K562 (cell line): Measurements from ENCODE around the gene ARHGEF6. TPM values are rescaled to one million over a fixed set of nuclear protein-coding genes. Genes with fewer than 3 reads are reported as not detected.

ENCODE experiments used
- ATAC-seq: fragments of 200-7000 bp; cut with Tn5 transposase; 3 replicates; pipeline ENCODE4 v1.9.1; 2020; ENCODE audit warnings: moderate library complexity
- BruUV-seq: library from RNA; stranded (reverse); fragments of 400-500 nt; replicated peaks from 2 replicates; lab custom pipeline; 2021; lab: Mats Ljungman, UMichigan
- CTCF ChIA-PET: fragments of 300-600 bp; formaldehyde crosslinking; extraction: SDS; loops from one replicate; lab custom pipeline; 2021; ENCODE audit warnings: low intra/inter-chr PET ratio; lab: Yijun Ruan, JAX
- POLR2A ChIA-PET: fragments of 300-600, 350-650 bp; sonication (Branson Sonifier 250); formaldehyde crosslinking; extraction: SDS; loops from one replicate; lab custom pipeline; 2021; ENCODE audit warnings: antibody characterized with exemption, inconsistent platforms; lab: Yijun Ruan, JAX
- DNase-seq, 4 experiments: peaks; one replicate each; pipeline versions ENCODE4 v3.0.0 to v3.0.0-alpha.2; 2011 to 2018; ENCODE audit warnings: low spot score in 3 of 4, mixed read lengths in 3 of 4; ENCODE audit errors: extremely low read depth in 1 of 4
- FAIRE-seq: peaks from 2 replicates; lab custom pipeline; 2011; peaks lifted over from hg19 to GRCh38; lab: Jason Lieb, UNC
- H2AFZ ChIP-seq: 2 replicates; pipeline ENCODE4 v1.6.0; 2011; ENCODE audit warnings: low read depth, low read length, control low read depth, inconsistent platforms
- H3K27ac ChIP-seq: fragments of 200-600 bp; 3 replicates; pipeline ENCODE4 v1.8.0; 2011; ENCODE audit warnings: low read depth, mild to moderate bottlenecking, control low read depth, inconsistent platforms, low read length, moderate library complexity, mixed read lengths; ENCODE audit errors: extremely low read depth
- H3K27me3 ChIP-seq, 2 experiments: fragments of 300-600 bp in 1 of 2; 2 replicates in 1 of 2; 3 replicates in 1 of 2; pipeline versions ENCODE4 v1.6.0 to v1.8.0; 2011; ENCODE audit warnings: inconsistent platforms in 2 of 2, low read length in 2 of 2, mild to moderate bottlenecking in 1 of 2, mixed read lengths in 1 of 2, moderate library complexity in 1 of 2; ENCODE audit not compliant: control insufficient read depth in 2 of 2, insufficient read depth in 2 of 2
- H3K36me3 ChIP-seq: fragments of 300-600 bp; 3 replicates; pipeline ENCODE4 v1.8.0; 2011; ENCODE audit warnings: mild to moderate bottlenecking, low read length, inconsistent platforms; ENCODE audit not compliant: control insufficient read depth, insufficient read depth
- H3K4me1 ChIP-seq, 2 experiments: fragments of 200-600 bp in 1 of 2; replicated peaks in 1 of 2; 2 replicates in 1 of 2; 3 replicates in 1 of 2; pipeline versions ENCODE4 v1.5.1 to v1.8.0; 2011; ENCODE audit warnings: inconsistent platforms in 2 of 2, low read length in 2 of 2, mild to moderate bottlenecking in 1 of 2, mixed read lengths in 1 of 2, moderate library complexity in 1 of 2; ENCODE audit not compliant: control insufficient read depth in 2 of 2, insufficient read depth in 2 of 2
- H3K4me2 ChIP-seq: 2 replicates; pipeline ENCODE4 v1.6.1; 2011; ENCODE audit warnings: low read length, control low read depth, inconsistent platforms, mixed read lengths; ENCODE audit not compliant: insufficient read depth
- H3K4me3 ChIP-seq: fragments of 200-600 bp; sonication (generic), shearing (Covaris generic); 2 replicates; pipeline ENCODE4 v1.5.1; 2016; ENCODE audit warnings: control low read depth, inconsistent platforms
- H3K79me2 ChIP-seq: fragments of 200-600 bp; 3 replicates; pipeline ENCODE4 v1.8.0; 2011; ENCODE audit warnings: low read length, inconsistent platforms; ENCODE audit not compliant: control insufficient read depth, insufficient read depth
- H3K9ac ChIP-seq, 2 experiments: 2 replicates each; pipeline versions ENCODE4 v1.6.0 to v1.6.1; 2011; ENCODE audit warnings: low read depth in 2 of 2, low read length in 2 of 2, control low read depth in 1 of 2, inconsistent platforms in 1 of 2, mild to moderate bottlenecking in 1 of 2, mixed read lengths in 1 of 2; ENCODE audit not compliant: insufficient read depth in 1 of 2
- H3K9me1 ChIP-seq: one replicate; pipeline ENCODE4 v1.6.0; 2011; ENCODE audit warnings: inconsistent platforms, mild to moderate bottlenecking, low read length, moderate library complexity; ENCODE audit not compliant: control insufficient read depth, insufficient read depth
- H3K9me3 ChIP-seq: replicated peaks from 2 replicates; pipeline ENCODE4 v1.5.1; 2011; ENCODE audit warnings: low read depth, low read length, inconsistent platforms; ENCODE audit not compliant: control insufficient read depth, insufficient read depth
- H4K20me1 ChIP-seq: replicated peaks from 2 replicates; pipeline ENCODE4 v1.6.1; 2011; ENCODE audit warnings: low read length, inconsistent platforms, mixed read lengths; ENCODE audit not compliant: control insufficient read depth, insufficient read depth
- MTA3 ChIP-seq: fragments of 450-650 bp; formaldehyde crosslinking; IDR thresholded peaks from 2 replicates; pipeline ENCODE4 v1.6.1; 2017; ENCODE audit warnings: mild to moderate bottlenecking, borderline replicate concordance
- POLR3G ChIP-seq: IDR thresholded peaks from 2 replicates; pipeline ENCODE4 v1.6.1; 2011; ENCODE audit not compliant: insufficient read length, insufficient replicate concordance; ENCODE audit errors: extremely low read depth
- RFX7 ChIP-seq: fragments of 250-450 bp; sonication (Bioruptor Pico); IDR thresholded peaks from 2 replicates; pipeline ENCODE4 v1.5.1; 2021; ENCODE audit warnings: mild to moderate bottlenecking
- ZBTB17 ChIP-seq: fragments of 450-650 bp; formaldehyde crosslinking; IDR thresholded peaks from 2 replicates; pipeline ENCODE4 v1.4.0; 2020; ENCODE audit warnings: mild to moderate bottlenecking
- ZNF449 ChIP-seq: fragments of 250-450 bp; sonication (Bioruptor Pico); IDR thresholded peaks from 2 replicates; pipeline ENCODE4 v1.8.0; 2022; ENCODE audit warnings: moderate library complexity, mild to moderate bottlenecking, inconsistent platforms
- WGBS: fragments of 100-300 bp; shearing (Covaris generic); methylation state at CpG from one replicate; pipeline ENCODE4 v1.1.6; 2016; ENCODE audit warnings: low coverage, mixed read lengths; ENCODE audit not compliant: insufficient coverage; ENCODE audit errors: missing lambda C conversion rate; 5-methylcytosine and 5-hydroxymethylcytosine counted together
- in situ Hi-C: fragments of 300-500 bp; cut with MboI; formaldehyde crosslinking; loops from 4 replicates; pipeline ENCODE4 v1.15.0; 2018; ENCODE audit warnings: inconsistent platforms, mixed read lengths
- intact Hi-C: fragments of 100-400 bp; cut with micrococcal nuclease; formaldehyde crosslinking; loops from 2 replicates; pipeline ENCODE4 v1.14.2; 2022
- polyA plus RNA-seq, 8 experiments: library from polyadenylated mRNA; depleted of rRNA in 4 of 8; stranded (reverse) in 5 of 8; unstranded in 3 of 8; fragments of >200 nt; fragmentation: Nextera tagmentation in 2 of 8; fragmentation: Illumina TruSeq in 1 of 8; extraction: Ambion mirVana in 2 of 8; extraction: Trizol in 1 of 8; gene quantifications; 2 replicates each; pipeline versions ENCODE4 v1.2.1 to v1.2.3, GENCODE V29; 2011 to 2014; ENCODE audit warnings: inconsistent platforms in 1 of 8, missing spikeins in 1 of 8
- total RNA-seq, 7 experiments: library from RNA; depleted of rRNA in 6 of 7; stranded (reverse); fragments of >200 nt in 6 of 7; fragmentation: Illumina TruSeq in 2 of 7; extraction: Trizol in 2 of 7; gene quantifications; 2 replicates each; pipeline versions ENCODE4 v1.2.1 to v1.2.3, GENCODE V29; 2011 to 2021; ENCODE audit warnings: low replicate concordance in 1 of 7
- TF ChIP-seq, protein P1 (sequence below), 3 experiments: fragments of 200-800 bp in 1 of 3; fragments of 250-450 bp in 1 of 3; fragments of 450-650 bp in 1 of 3; sonication (Bioruptor Pico) in 1 of 3; sonication (Bioruptor generic) in 1 of 3; formaldehyde crosslinking in 1 of 3; IDR thresholded peaks; 2 replicates each; pipeline versions ENCODE4 v1.6.1 to v1.8.0; 2016 to 2022; ENCODE audit warnings: mild to moderate bottlenecking in 2 of 3, missing genetic modification characterization in 2 of 3, missing compliant biosample characterization in 1 of 3, moderate library complexity in 1 of 3

Gene ARHGEF6
- total and polyA plus RNA-seq, 9 of the 15 experiments (the other 6 are each of a cell fraction or from before 2014, with no cell fraction given) = 2.9 to 22.1 (median 13.3) TPM

DNA sequence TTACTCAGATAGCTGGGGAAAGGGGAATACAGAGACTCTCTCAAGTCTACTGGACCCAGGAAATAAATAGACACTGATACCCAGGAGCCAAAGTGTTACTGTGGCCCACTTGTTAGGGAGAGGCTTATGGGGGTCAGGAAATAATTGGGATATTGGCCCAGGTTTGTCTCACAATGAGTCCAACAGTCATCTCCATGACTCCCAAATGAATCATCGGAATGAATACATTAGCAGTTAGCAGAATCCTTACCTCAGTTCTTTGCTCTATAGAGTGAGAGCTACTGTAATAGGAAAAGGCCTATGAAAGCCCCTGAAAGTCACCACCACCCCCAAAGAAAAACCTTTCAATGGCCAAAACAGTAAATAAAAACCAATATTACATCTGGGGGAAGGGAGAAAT, 42.4 kb upstream of the ARHGEF6 start:
- ChIA-PET CTCF (interaction anchor here (0.5 kb wide), 1 partner anchor 190 kb away, joined by 4 read pairs; no protein-coding TSS in a partner anchor), POLR2A (no interaction called here)
- no peak for TF ChIP-seq POLR3G
- TF ChIP-seq MTA3 = no peak
- no peak for TF ChIP-seq ZBTB17 (CRISPR knock-in tag)
- TF ChIP-seq RFX7 (CRISPR knock-in tag) = no peak
- TF ChIP-seq, protein P1, sequence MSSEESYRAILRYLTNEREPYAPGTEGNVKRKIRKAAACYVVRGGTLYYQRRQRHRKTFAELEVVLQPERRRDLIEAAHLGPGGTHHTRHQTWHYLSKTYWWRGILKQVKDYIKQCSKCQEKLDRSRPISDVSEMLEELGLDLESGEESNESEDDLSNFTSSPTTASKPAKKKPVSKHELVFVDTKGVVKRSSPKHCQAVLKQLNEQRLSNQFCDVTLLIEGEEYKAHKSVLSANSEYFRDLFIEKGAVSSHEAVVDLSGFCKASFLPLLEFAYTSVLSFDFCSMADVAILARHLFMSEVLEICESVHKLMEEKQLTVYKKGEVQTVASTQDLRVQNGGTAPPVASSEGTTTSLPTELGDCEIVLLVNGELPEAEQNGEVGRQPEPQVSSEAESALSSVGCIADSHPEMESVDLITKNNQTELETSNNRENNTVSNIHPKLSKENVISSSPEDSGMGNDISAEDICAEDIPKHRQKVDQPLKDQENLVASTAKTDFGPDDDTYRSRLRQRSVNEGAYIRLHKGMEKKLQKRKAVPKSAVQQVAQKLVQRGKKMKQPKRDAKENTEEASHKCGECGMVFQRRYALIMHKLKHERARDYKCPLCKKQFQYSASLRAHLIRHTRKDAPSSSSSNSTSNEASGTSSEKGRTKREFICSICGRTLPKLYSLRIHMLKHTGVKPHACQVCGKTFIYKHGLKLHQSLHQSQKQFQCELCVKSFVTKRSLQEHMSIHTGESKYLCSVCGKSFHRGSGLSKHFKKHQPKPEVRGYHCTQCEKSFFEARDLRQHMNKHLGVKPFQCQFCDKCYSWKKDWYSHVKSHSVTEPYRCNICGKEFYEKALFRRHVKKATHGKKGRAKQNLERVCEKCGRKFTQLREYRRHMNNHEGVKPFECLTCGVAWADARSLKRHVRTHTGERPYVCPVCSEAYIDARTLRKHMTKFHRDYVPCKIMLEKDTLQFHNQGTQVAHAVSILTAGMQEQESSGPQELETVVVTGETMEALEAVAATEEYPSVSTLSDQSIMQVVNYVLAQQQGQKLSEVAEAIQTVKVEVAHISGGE (CRISPR knock-in tag; IDR thresholded peaks at IDR 0.05) = no peak
- TF ChIP-seq ZNF449 = no peak
- 0 out of 3 replicates have a peak, but pooled peaks cover 2% of the 10 kb centered on the region for H3K36me3 ChIP-seq
- H3K9ac ChIP-seq = no peak overlapping the region
- H3K27ac ChIP-seq = no peak overlapping the region
- no peak for ATAC-seq
- in situ Hi-C loops = no loop called here
- no peaks in the 10 kb centered on the region for H3K9me3 ChIP-seq
- WGBS = 78% methylated on average over 1 of the region's 1 CpG
- H2AFZ ChIP-seq = no peak overlapping the region
- H3K4me3 ChIP-seq = no peak overlapping the region
- H3K79me2 ChIP-seq = no peaks in the 10 kb centered on the region
- no peaks in the 10 kb centered on the region for H3K27me3 ChIP-seq
- H3K4me2 ChIP-seq = no peak overlapping the region
- no peaks in the 10 kb centered on the region for H4K20me1 ChIP-seq
- intact Hi-C loops = no loop called here
- DNase-seq = no peak
- H3K4me1 ChIP-seq = peaks cover 0 to 4% of the 10 kb centered on the region in 2 experiments; a peak in 2 of 5 replicates
- no peak for FAIRE-seq
- no peaks in the 10 kb centered on the region for H3K9me1 ChIP-seq
- no TSS peak for BruUV-seq
